22Rv1 (cell line): ENCODE measurements around the gene IP6K3.

Experiments
- H3K27ac ChIP-seq: fragments of 450-650 bp; 2 replicates; pipeline ENCODE4 v1.5.1; 2017
- ZFX ChIP-seq: fragments of 450-650 bp; IDR thresholded peaks from 2 replicates; pipeline ENCODE4 v1.6.1; 2017; ENCODE audit warnings: antibody characterized with exemption, borderline replicate concordance
- TF ChIP-seq, protein P1 (sequence below): fragments of 450-650 bp; IDR thresholded peaks from 2 replicates; pipeline ENCODE4 v1.5.1; 2017; ENCODE audit warnings: mild to moderate bottlenecking

The IP6K3 gene, protein sequence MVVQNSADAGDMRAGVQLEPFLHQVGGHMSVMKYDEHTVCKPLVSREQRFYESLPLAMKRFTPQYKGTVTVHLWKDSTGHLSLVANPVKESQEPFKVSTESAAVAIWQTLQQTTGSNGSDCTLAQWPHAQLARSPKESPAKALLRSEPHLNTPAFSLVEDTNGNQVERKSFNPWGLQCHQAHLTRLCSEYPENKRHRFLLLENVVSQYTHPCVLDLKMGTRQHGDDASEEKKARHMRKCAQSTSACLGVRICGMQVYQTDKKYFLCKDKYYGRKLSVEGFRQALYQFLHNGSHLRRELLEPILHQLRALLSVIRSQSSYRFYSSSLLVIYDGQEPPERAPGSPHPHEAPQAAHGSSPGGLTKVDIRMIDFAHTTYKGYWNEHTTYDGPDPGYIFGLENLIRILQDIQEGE

DNA sequence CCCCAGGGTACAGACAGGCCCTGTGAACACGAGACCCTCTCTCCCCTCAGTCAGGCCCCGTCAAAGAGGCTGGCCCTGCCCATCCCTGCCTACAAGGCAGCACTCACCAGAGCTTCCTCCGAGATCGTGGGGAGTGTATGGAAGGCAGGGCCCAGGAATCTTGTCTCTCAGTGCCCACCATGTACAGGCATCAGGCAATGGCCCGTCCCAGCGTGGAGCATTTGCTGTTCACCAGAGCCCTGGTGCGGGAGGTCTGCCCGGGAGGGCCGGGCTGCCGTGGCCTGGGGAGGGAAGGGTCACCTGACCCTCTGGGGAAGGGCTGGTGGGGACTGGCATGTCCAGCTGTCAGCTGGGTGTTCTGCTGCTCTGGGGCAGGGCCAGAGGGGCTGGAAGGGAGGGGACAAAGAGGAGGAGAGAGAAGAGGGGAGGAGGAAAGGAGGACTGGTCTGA lies at the start of gene IP6K3:
Gene IP6K3 (minus strand): TSS at position 255 of the 450 bp plus-strand sequence. CDS start 11,429 bp downstream, outside the sequence.
- H3K27ac ChIP-seq: no peak within 1 kb of the TSS
- TF ChIP-seq, protein P1, sequence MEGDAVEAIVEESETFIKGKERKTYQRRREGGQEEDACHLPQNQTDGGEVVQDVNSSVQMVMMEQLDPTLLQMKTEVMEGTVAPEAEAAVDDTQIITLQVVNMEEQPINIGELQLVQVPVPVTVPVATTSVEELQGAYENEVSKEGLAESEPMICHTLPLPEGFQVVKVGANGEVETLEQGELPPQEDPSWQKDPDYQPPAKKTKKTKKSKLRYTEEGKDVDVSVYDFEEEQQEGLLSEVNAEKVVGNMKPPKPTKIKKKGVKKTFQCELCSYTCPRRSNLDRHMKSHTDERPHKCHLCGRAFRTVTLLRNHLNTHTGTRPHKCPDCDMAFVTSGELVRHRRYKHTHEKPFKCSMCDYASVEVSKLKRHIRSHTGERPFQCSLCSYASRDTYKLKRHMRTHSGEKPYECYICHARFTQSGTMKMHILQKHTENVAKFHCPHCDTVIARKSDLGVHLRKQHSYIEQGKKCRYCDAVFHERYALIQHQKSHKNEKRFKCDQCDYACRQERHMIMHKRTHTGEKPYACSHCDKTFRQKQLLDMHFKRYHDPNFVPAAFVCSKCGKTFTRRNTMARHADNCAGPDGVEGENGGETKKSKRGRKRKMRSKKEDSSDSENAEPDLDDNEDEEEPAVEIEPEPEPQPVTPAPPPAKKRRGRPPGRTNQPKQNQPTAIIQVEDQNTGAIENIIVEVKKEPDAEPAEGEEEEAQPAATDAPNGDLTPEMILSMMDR: no peak
- TF ChIP-seq ZFX: no peak

DNA sequence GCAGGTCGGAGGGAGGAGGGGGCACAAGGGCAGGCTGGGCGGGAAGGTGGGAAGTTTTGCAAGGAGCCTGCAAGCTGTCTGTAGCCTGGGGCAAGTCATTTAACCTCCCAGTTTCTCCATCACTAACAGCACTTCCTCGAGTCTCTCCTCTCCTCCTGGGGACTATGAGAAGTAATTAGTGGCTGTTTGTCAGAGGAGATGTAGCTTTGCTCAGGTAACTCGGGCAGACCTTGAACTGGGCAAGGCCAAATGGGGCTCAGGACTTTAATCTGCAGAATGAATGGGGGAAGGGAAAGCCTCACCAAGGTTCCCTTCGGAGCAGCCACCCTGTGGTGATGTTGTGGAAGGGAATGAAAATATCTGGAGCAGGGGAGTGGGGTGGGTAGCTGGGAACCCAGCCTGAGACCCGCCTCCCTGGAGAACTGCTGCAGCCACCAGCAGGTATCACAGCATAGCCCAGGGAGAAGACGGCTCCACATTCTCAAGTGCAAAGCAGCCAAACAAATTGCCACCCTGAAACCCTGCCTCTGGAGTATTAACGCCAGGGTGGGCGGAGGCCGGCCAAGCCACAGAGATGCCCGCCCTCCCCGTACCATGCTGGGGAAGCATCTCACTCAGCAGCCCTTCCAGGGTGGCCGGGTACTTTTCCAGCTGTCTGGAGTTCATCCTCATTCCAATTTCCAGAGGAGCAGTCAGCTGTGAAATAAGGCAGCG lies 48.4 kb upstream of the IP6K3 start:
- H3K27ac ChIP-seq: no peak overlapping the region
- TF ChIP-seq, protein P1: no peak
- TF ChIP-seq ZFX: no peak

DNA sequence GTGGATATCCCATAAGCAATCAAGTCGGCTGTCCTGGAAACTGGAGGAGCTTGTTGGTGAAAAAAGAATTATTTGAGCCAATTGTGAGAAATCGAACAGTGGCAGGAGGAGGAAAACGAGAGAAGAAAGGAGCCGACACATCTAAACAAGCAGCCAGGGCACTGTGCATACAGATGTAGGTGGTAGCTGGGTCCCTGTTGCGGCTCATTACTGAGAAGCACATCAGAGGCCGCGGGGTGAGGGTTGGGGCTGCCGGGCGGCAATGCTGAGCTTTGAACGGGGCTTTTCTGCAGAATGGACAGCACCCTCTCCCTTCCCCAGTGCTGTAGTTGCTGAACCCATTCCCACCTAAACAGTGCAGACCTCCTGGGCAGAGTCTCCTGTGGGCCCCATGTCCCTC lies 46.3 kb upstream of the IP6K3 start:
- TF ChIP-seq, protein P1: no peak
- TF ChIP-seq ZFX: no peak
- no peak overlapping the region for H3K27ac ChIP-seq

DNA sequence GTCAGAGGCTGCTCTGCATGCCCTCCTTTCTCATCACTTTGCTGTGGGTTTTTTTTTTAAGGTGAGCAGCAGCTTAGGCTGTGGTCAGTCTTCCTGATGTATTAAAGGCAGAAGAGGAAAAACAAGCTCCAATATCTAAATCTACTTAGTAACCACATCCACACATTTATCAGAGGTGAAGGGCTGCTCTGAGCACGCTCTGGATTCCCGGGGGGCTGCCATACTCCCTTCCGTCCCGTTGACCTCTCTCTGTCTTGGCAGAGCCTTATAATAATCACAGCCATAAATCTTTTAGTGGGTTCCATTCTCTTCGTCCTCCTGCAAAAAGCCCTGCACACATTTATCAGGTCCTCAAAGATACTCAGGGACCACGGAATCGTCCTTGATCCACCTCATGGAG lies 44.9 kb upstream of the IP6K3 start:
- TF ChIP-seq ZFX: no peak
- TF ChIP-seq, protein P1: no peak
- no peak overlapping the region for H3K27ac ChIP-seq

DNA sequence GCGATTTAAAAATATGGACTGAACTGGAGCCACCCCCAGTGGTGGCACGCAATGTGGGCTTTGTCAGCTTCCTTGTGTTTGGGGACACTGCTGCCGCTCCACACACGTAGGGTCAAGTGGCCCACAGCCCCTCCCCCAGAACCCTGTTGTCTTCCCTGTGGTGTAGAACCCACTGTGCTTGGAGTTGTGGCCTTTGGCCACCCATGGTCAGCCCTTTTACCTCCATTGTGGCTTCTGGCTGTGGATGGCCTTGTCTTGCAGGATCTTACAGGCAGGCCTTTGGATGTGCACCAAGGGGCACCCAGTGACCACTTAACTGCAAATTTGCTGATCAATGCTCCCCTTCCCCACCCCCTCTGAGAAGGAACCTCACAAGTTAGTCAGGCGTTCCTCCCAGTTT lies 44.2 kb upstream of the IP6K3 start:
- TF ChIP-seq ZFX: no peak
- TF ChIP-seq, protein P1: no peak
- no peak overlapping the region for H3K27ac ChIP-seq

DNA sequence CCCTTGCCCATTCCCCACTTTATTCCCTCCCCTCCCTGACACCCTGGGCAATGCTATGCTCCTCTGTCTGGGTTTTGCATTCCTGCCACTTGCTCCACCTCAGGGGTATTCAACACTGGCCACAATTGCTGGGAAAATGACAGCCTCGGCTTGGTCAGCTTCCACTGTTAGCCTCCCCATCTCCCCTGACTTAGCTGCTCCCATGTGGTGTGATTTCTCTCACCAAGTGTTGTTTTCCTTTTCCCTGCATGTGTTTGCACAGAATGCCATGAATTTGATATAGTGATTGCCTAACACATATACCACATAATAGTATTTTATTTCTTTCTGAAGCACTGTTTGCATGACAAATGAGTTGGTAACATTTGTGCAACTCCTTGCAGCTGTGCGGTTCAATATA lies 43.7 kb upstream of the IP6K3 start:
- TF ChIP-seq, protein P1: no peak
- TF ChIP-seq ZFX: no peak
- H3K27ac ChIP-seq: no peak overlapping the region

DNA sequence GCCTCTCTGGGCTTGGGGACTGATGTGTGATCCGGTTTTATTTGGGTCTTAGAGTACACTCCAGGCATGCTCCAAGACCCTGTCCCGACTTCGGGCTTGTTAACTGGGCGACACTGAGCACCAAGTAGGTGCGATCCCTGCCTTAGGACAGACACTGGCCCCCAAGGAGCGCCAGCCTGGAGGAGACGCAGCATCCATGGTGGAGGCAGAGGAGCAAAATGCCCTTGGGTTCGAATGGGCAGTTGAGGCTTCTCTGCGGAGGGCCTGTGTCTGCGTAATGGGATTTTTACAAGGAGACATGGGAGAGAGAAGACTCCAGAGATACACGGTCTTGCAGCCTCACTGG lies 42.8 kb upstream of the IP6K3 start:
- peak overlapping the region; percentile 85; the same call in 1 of the 2 replicates for H3K27ac ChIP-seq
- TF ChIP-seq ZFX: no peak
- TF ChIP-seq, protein P1: no peak
